HG03575 (cell line): ENCODE measurements around the gene RPIA.
"Not testable (repeated sequence)": the region's sequence is repeated elsewhere in the genome, so short reads cannot be mapped to it uniquely, and the experiment has no call there.

Experiments used
- ATAC-seq: cut with Tn5 transposase; IDR thresholded peaks from one replicate; pipeline ENCODE4 v1.9.1; 2021; ENCODE audit not compliant: unreplicated experiment, insufficient number of reproducible peaks, low FRiP score; ENCODE audit errors: extremely low read depth

The RPIA gene

GRCh38 chr2:88760819-88761598 lies 69.5 kb downstream of the RPIA start:
- ATAC-seq = no peak

- no peak for ATAC-seq
These were observed 72.8 kb downstream of the RPIA start for GRCh38 chr2:88764141-88764849.

- ATAC-seq = no peak
These were observed 73.3 kb downstream of the RPIA start for GRCh38 chr2:88764850-88765153.

GRCh38 chr2:88765154-88765888 lies 73.8 kb downstream of the RPIA start:
- no peak for ATAC-seq

- ATAC-seq = not testable (repeated sequence)
These were observed 74.5 kb downstream of the RPIA start for GRCh38 chr2:88765889-88766481.

GRCh38 chr2:88770016-88770415 lies 78.5 kb downstream of the RPIA start:
- ATAC-seq = no peak

- ATAC-seq = not testable (repeated sequence)
These were observed 82.0 kb downstream of the RPIA start for GRCh38 chr2:88773233-88774028.

- not testable (repeated sequence) for ATAC-seq
These were observed 97.7 kb downstream of the RPIA start for GRCh38 chr2:88789213-88789612.

GRCh38 chr2:88795932-88796331 lies 104.5 kb downstream of the RPIA start:
- ATAC-seq = not testable (repeated sequence)

- not testable (repeated sequence) for ATAC-seq
These were observed 105.0 kb downstream of the RPIA start for GRCh38 chr2:88796523-88796922.

GRCh38 chr2:88797164-88797563 lies 105.7 kb downstream of the RPIA start:
- not testable (repeated sequence) for ATAC-seq
